ENCODE results near the gene ZNF766. TPM values are rescaled to one million over a fixed set of nuclear protein-coding genes. Genes with fewer than 3 reads are reported as not detected.

ZNF766 gene
- 12.3 TPM for polyA plus RNA-seq
- long read RNA-seq, donor 1, full-length matches to known transcripts: 2 of 2 reads
- long read RNA-seq, donor 1, partial matches to known transcripts: 0 of 2 reads
- long read RNA-seq, donor 1, other reads (novel, unspliced or antisense): 0 of 2 reads
- long read RNA-seq, donor 2, full-length matches to known transcripts: 3 of 3 reads
- long read RNA-seq, donor 2, partial matches to known transcripts: 0 of 3 reads
- long read RNA-seq, donor 2, other reads (novel, unspliced or antisense): 0 of 3 reads
- long read RNA-seq, donor 3, full-length matches to known transcripts: 8 of 8 reads
- long read RNA-seq, donor 3, partial matches to known transcripts: 0 of 8 reads
- long read RNA-seq, donor 3, other reads (novel, unspliced or antisense): 0 of 8 reads
- long read RNA-seq, donor 4: 0 reads
- long read RNA-seq, donor 5, full-length matches to known transcripts: 3 of 3 reads
- long read RNA-seq, donor 5, partial matches to known transcripts: 0 of 3 reads
- long read RNA-seq, donor 5, other reads (novel, unspliced or antisense): 0 of 3 reads
- long read RNA-seq, donor 6, full-length matches to known transcripts: 3 of 3 reads
- long read RNA-seq, donor 6, partial matches to known transcripts: 0 of 3 reads
- long read RNA-seq, donor 6, other reads (novel, unspliced or antisense): 0 of 3 reads
- long read RNA-seq, donor 7, full-length matches to known transcripts: 2 of 2 reads
- long read RNA-seq, donor 7, partial matches to known transcripts: 0 of 2 reads
- long read RNA-seq, donor 7, other reads (novel, unspliced or antisense): 0 of 2 reads
- long read RNA-seq, donor 8, full-length matches to known transcripts: 2 of 2 reads
- long read RNA-seq, donor 8, partial matches to known transcripts: 0 of 2 reads
- long read RNA-seq, donor 8, other reads (novel, unspliced or antisense): 0 of 2 reads
- long read RNA-seq, donor 9, full-length matches to known transcripts: 3 of 3 reads
- long read RNA-seq, donor 9, partial matches to known transcripts: 0 of 3 reads
- long read RNA-seq, donor 9, other reads (novel, unspliced or antisense): 0 of 3 reads
- long read RNA-seq, donor 10, full-length matches to known transcripts: 6 of 6 reads
- long read RNA-seq, donor 10, partial matches to known transcripts: 0 of 6 reads
- long read RNA-seq, donor 10, other reads (novel, unspliced or antisense): 0 of 6 reads
- long read RNA-seq, donor 11, full-length matches to known transcripts: 2 of 2 reads
- long read RNA-seq, donor 11, partial matches to known transcripts: 0 of 2 reads
- long read RNA-seq, donor 11, other reads (novel, unspliced or antisense): 0 of 2 reads

DNA sequence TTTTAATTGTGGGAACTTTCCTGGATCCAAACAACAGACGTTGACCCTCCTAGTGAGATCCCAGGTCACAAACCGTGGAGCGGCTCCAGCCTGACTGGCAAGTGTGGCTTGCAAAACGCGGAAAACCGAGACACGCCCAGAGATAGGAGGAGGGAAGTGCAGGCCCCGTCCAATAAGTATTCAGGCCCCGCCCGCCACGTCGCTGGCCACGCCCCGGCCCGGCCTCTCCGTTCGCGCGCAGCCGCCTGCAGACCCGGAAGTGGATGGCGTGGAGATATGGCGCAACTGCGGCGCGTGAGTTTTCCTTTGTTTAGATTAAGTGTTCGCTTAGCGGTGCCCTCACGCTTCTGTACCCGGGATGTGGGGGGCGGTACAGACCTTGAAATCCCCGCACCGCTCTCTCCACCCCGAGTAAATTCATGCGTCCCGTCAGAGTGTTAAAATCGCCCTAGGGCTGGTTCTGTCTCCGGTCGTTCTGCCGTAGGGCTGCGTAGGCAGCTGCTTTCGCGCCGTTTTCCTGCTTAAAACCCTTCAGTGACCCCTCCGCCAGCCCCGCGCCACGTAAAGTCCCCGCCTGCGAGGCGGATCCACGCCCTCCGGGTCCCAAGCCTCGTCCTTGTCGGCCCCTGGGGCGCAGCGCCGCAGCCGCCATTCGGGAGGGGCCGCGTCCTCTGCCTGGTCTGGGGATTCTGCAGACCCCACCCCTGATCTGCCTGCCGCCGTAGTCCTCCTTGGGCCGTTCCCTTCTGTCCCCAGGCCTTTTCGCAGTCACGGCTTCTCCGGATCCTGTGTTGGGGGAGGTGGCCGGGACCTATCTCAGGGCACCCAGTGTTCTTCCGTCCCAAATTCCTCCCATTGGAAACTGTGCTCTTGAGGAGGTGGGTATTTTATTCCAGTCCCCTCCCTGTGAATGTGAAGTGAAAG is at the start of gene ZNF766:
TSS of gene ZNF766 (plus strand) at position 250 of the 924 bp plus-strand sequence. CDS start at position 277, 27 bp downstream.
- Histone ChIP-seq H3K4me1 (ENCODE audit: control insufficient read depth, insufficient read depth, low read length) (peaks cover 4% of the 10 kb centered on the region), H3K36me3 (ENCODE audit: control insufficient read depth, insufficient read depth, low read length) (peaks cover 19% of the 10 kb centered on the region), H3K27me3 (ENCODE audit: control insufficient read depth, insufficient read depth, low read length) (no peaks in the 10 kb centered on the region), H3K27ac (ENCODE audit: low read length) (peak within 1 kb of the TSS; percentile 100), H3K4me3 (ENCODE audit: low read length) (peak within 1 kb of the TSS; percentile 100), H3K9me3 (ENCODE audit: control insufficient read depth, low read depth, low read length) (peaks cover 15% of the 10 kb centered on the region)
- DNase-seq: peak; percentile 95 to 98
- WGBS (ENCODE audit: insufficient coverage, low lambda C conversion rate): no CpG with 5 or more reads among the region's 70 CpGs

DNA sequence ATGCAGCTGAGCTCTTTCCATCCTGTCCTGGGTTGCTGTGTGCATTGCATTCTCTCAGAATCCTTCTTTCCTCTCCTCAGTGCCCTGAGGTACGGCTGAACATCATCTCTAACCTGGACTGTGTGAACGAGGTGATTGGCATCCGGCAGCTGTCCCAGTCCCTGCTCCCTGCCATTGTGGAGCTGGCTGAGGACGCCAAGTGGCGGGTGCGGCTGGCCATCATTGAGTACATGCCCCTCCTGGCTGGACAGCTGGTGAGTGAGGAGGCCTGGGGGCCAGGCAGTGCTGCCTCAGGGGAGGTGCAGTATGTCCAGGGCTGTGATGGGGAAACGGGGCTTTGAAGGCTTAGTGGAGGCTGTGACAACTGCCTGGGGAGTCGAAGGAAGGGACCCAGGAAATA is 49.8 kb upstream of the ZNF766 start:
- H3K4me1 ChIP-seq (ENCODE audit: control insufficient read depth, insufficient read depth, low read length): no peaks in the 10 kb centered on the region
- no peak overlapping the region for H3K27ac ChIP-seq (ENCODE audit: low read length)
- H3K9me3 ChIP-seq (ENCODE audit: control insufficient read depth, low read depth, low read length): no peaks in the 10 kb centered on the region
- H3K36me3 ChIP-seq (ENCODE audit: control insufficient read depth, insufficient read depth, low read length): peaks cover 96% of the 10 kb centered on the region
- no peak for DNase-seq
- H3K27me3 ChIP-seq (ENCODE audit: control insufficient read depth, insufficient read depth, low read length): no peaks in the 10 kb centered on the region
- no peak overlapping the region for H3K4me3 ChIP-seq (ENCODE audit: low read length)
- WGBS (ENCODE audit: insufficient coverage, low lambda C conversion rate): 100% methylated on average over 3 of the region's 8 CpGs

DNA sequence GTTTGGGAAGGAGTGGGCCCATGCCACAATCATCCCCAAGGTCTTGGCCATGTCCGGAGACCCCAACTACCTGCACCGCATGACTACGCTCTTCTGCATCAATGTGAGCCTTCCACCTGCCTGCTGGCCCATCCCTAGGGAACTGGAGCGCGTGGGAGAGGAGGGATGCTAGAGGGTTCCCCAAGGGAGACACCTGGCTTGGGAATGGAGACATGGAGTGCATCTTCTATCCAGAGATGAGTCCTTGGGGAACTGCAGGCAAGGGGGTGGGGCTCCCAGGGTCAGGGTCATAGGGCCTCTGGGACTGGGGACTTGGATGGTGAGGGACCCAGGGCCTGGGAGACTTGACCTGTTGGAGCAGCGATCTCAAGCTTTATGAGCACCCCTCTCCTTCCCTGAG is 48.4 kb upstream of the ZNF766 start:
- no peak for DNase-seq
- Histone ChIP-seq H3K27me3 (ENCODE audit: control insufficient read depth, insufficient read depth, low read length) (no peaks in the 10 kb centered on the region), H3K9me3 (ENCODE audit: control insufficient read depth, low read depth, low read length) (no peaks in the 10 kb centered on the region), H3K4me3 (ENCODE audit: low read length) (no peak overlapping the region), H3K36me3 (ENCODE audit: control insufficient read depth, insufficient read depth, low read length) (peaks cover 93% of the 10 kb centered on the region), H3K27ac (ENCODE audit: low read length) (no peak overlapping the region), H3K4me1 (ENCODE audit: control insufficient read depth, insufficient read depth, low read length) (no peaks in the 10 kb centered on the region)
- WGBS (ENCODE audit: insufficient coverage, low lambda C conversion rate): no CpG with 5 or more reads among the region's 6 CpGs

DNA sequence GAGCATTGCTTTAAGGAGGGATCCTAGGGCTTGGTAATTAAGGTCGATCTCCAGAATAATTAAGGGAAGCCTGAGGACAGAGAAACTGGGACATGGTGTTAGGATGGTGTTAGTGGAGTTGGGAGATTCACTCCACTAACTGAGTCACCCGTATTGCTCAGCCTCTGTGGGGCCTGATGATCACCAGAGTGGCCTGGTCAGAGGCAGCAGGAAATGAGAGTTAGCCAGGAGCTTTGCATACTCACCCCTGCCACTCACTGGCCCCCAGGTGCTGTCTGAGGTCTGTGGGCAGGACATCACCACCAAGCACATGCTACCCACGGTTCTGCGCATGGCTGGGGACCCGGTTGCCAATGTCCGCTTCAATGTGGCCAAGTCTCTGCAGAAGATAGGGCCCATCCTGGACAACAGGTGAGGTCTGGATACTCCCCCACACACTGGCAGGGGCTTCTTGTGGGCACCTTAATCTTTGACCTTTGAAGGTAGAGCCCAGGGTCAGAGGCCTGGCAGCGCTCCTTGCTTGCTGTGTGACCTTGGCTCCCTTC is 47.5 kb upstream of the ZNF766 start:
- peaks cover 93% of the 10 kb centered on the region for H3K36me3 ChIP-seq (ENCODE audit: control insufficient read depth, insufficient read depth, low read length)
- no peaks in the 10 kb centered on the region for H3K4me1 ChIP-seq (ENCODE audit: control insufficient read depth, insufficient read depth, low read length)
- WGBS (ENCODE audit: insufficient coverage, low lambda C conversion rate): no CpG with 5 or more reads among the region's 7 CpGs
- DNase-seq: no peak
- no peak overlapping the region for H3K27ac ChIP-seq (ENCODE audit: low read length)
- H3K9me3 ChIP-seq (ENCODE audit: control insufficient read depth, low read depth, low read length): no peaks in the 10 kb centered on the region
- no peak overlapping the region for H3K4me3 ChIP-seq (ENCODE audit: low read length)
- no peaks in the 10 kb centered on the region for H3K27me3 ChIP-seq (ENCODE audit: control insufficient read depth, insufficient read depth, low read length)

DNA sequence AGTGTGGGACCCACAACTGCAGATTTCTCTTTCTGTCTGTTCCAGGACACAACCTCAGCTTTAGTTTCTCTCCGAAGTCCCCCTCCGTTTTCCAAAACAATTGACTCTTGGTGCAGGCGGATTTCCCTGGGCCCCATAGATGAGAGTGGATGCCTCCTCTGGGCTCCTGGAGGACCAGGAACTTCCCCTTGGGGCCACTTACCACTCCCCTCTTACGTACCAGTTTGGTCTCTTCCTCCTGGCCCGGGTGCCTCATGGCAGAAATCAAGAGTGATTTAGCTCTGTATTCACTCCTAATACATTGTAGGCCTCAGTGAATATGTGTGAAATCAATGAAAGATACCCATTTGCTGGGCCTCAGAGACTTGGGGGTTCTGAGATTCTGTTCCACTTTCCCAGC is 45.2 kb upstream of the ZNF766 start:
- H3K36me3 ChIP-seq (ENCODE audit: control insufficient read depth, insufficient read depth, low read length): peaks cover 83% of the 10 kb centered on the region
- H3K4me3 ChIP-seq (ENCODE audit: low read length): no peak overlapping the region
- H3K27ac ChIP-seq (ENCODE audit: low read length): no peak overlapping the region
- H3K9me3 ChIP-seq (ENCODE audit: control insufficient read depth, low read depth, low read length): no peaks in the 10 kb centered on the region
- H3K27me3 ChIP-seq (ENCODE audit: control insufficient read depth, insufficient read depth, low read length): no peaks in the 10 kb centered on the region
- no CpG with 5 or more reads among the region's 5 CpGs for WGBS (ENCODE audit: insufficient coverage, low lambda C conversion rate)
- no peaks in the 10 kb centered on the region for H3K4me1 ChIP-seq (ENCODE audit: control insufficient read depth, insufficient read depth, low read length)
- no peak for DNase-seq

DNA sequence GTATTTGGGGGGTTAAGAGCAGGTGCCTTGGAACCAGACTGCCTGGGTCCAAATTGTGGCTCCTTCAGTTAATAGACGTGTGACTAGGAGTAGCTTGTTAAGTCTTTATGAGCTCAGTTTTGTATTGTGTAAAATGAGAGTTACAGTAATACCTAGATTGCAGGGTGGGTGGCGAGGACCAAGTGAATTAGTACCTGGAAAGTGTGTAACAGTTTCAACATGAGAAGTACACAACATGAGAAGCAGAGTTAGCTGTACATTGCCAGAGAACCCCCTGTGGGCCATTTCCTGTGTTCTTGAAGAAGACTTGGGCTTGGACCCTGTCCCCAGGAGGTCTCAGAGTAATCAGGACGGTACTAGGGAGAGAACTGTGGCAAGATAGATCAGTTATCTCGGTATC is 42.7 kb upstream of the ZNF766 start:
- no peak overlapping the region for H3K27ac ChIP-seq (ENCODE audit: low read length)
- H3K4me1 ChIP-seq (ENCODE audit: control insufficient read depth, insufficient read depth, low read length): no peaks in the 10 kb centered on the region
- WGBS (ENCODE audit: insufficient coverage, low lambda C conversion rate): no CpG with 5 or more reads among the region's 4 CpGs
- DNase-seq: no peak
- no peak overlapping the region for H3K4me3 ChIP-seq (ENCODE audit: low read length)
- H3K9me3 ChIP-seq (ENCODE audit: control insufficient read depth, low read depth, low read length): no peaks in the 10 kb centered on the region
- peaks cover 60% of the 10 kb centered on the region for H3K36me3 ChIP-seq (ENCODE audit: control insufficient read depth, insufficient read depth, low read length)
- H3K27me3 ChIP-seq (ENCODE audit: control insufficient read depth, insufficient read depth, low read length): no peaks in the 10 kb centered on the region

DNA sequence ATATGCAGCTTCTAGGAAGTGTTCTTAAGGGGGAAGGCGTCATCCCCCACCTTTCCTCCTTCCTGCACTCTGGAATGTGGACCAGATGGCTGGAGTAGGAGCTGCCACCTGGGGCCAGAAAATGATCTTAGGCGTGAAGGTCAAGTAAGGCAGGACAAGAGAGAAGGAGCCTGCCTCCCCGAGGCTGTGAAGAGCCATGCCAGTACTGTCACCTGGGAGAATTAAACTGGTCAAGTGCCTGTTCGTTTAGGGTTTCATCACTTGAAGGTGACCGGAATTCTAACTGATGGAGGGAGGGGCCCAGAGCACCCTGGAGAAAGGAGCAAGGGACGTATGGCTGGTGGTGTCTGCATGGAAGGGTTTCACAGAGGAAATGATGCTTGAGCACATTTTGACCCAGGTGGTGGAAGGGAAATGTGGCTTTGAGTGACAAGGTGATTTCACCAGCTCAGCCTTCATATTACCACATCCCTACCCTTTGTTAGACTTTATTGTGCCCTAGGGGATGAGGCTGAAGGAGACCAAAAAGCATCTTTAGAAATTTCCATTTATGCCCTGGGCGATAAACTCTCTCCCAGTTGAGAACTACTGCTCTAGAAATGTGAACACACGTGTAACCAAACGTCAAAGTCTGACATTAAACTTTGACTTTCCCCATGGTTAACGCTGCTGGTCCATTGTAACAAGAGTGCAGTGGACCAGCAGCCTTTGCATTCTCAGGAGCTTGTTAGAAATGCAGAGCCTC is 42.0 kb upstream of the ZNF766 start:
- peaks cover 53% of the 10 kb centered on the region for H3K36me3 ChIP-seq (ENCODE audit: control insufficient read depth, insufficient read depth, low read length)
- no peaks in the 10 kb centered on the region for H3K27me3 ChIP-seq (ENCODE audit: control insufficient read depth, insufficient read depth, low read length)
- WGBS (ENCODE audit: insufficient coverage, low lambda C conversion rate): no CpG with 5 or more reads among the region's 10 CpGs
- no peak for DNase-seq
- no peak overlapping the region for H3K27ac ChIP-seq (ENCODE audit: low read length)
- H3K4me1 ChIP-seq (ENCODE audit: control insufficient read depth, insufficient read depth, low read length): no peaks in the 10 kb centered on the region
- H3K9me3 ChIP-seq (ENCODE audit: control insufficient read depth, low read depth, low read length): no peaks in the 10 kb centered on the region
- no peak overlapping the region for H3K4me3 ChIP-seq (ENCODE audit: low read length)

DNA sequence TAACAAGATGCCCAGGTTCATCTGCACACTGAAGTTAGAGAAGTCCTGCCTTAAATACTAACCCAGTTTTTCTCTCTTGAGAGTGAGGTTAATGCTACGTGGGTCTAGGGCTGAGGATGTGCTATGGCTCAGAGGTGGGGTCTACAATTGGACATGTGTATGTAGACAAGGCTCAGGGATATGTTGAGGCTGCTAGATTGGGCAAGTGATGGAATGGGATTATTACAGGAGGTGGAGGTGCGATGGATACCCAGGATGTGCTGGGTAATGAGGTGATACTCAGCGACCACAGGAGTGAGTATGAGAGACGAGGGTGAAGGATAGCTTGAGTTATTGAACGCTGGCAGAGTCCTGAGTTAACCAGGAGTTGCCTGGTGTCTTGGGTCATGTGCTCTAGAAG is 41.4 kb upstream of the ZNF766 start:
- H3K4me1 ChIP-seq (ENCODE audit: control insufficient read depth, insufficient read depth, low read length): no peaks in the 10 kb centered on the region
- no CpG with 5 or more reads among the region's 5 CpGs for WGBS (ENCODE audit: insufficient coverage, low lambda C conversion rate)
- H3K27me3 ChIP-seq (ENCODE audit: control insufficient read depth, insufficient read depth, low read length): no peaks in the 10 kb centered on the region
- peaks cover 48% of the 10 kb centered on the region for H3K36me3 ChIP-seq (ENCODE audit: control insufficient read depth, insufficient read depth, low read length)
- no peak overlapping the region for H3K27ac ChIP-seq (ENCODE audit: low read length)
- no peaks in the 10 kb centered on the region for H3K9me3 ChIP-seq (ENCODE audit: control insufficient read depth, low read depth, low read length)
- no peak overlapping the region for H3K4me3 ChIP-seq (ENCODE audit: low read length)
- DNase-seq: no peak

DNA sequence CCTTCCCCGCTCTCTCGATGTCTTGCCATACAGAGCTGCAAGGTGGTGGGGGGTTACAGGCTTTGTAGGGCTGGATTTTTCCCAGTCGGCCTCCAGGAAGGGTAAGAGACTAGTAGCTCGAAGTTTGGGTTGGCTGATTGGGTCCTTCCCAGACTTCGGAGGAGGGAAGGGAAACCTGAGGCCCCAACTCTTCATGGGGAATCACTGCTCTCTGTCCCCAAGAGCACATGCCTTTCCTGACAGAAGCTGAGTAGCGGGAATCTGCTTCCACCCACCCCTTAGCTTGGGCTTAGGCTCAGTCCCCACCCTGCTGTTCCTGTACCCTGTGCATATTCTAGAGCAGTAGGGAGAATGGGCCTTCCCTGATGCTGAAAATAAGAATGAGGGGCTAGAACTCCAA is 39.9 kb upstream of the ZNF766 start:
- H3K4me3 ChIP-seq (ENCODE audit: low read length): no peak overlapping the region
- H3K27me3 ChIP-seq (ENCODE audit: control insufficient read depth, insufficient read depth, low read length): no peaks in the 10 kb centered on the region
- no peak overlapping the region for H3K27ac ChIP-seq (ENCODE audit: low read length)
- no CpG with 5 or more reads among the region's 6 CpGs for WGBS (ENCODE audit: insufficient coverage, low lambda C conversion rate)
- no peaks in the 10 kb centered on the region for H3K9me3 ChIP-seq (ENCODE audit: control insufficient read depth, low read depth, low read length)
- no peak for DNase-seq
- peaks cover 33% of the 10 kb centered on the region for H3K36me3 ChIP-seq (ENCODE audit: control insufficient read depth, insufficient read depth, low read length)
- H3K4me1 ChIP-seq (ENCODE audit: control insufficient read depth, insufficient read depth, low read length): no peaks in the 10 kb centered on the region
